ENCODE measurements around the gene DMBX1. TPM values are rescaled to one million over a fixed set of nuclear protein-coding genes. Genes with fewer than 3 reads are reported as not detected.

DMBX1 gene
- total RNA-seq (not detected), polyA plus RNA-seq (not detected)
- long read RNA-seq, donor 1, result 0 reads
- long read RNA-seq, donor 2, result 0 reads
- long read RNA-seq, donor 3, result 0 reads
- long read RNA-seq, donor 4, result 0 reads

- 1% methylated on average over 74 of the region's 74 CpGs for WGBS
- Histone ChIP-seq H3K27me3 (ENCODE audit: control insufficient read depth, insufficient read depth) (no peaks in the 10 kb centered on the region), H3K4me1 (ENCODE audit: control insufficient read depth, insufficient read depth, low read length) (no peaks in the 10 kb centered on the region), H3K27ac (ENCODE audit: low read length) (no peak within 1 kb of the TSS), H3K9me3 (ENCODE audit: control insufficient read depth, low read length) (no peaks in the 10 kb centered on the region), H3K4me3 (ENCODE audit: low read length) (peak within 1 kb of the TSS; percentile 36)
- intact Hi-C loops (cut with DNase I), result no loop called here
- ATAC-seq (peak; percentile 51 to 61), DNase-seq (peak in 2 of 3 donors; percentile 28 to 58)
Measured at GRCh38 chr1:46489638-46490405, at the start of gene DMBX1. TSS of gene DMBX1 (plus strand) at chr1:46489836. CDS start at chr1:46507011, 17,175 bp downstream.

- 82% methylated on average over 2 of the region's 2 CpGs for WGBS
Measured at GRCh38 chr1:46440478-46440877, 49.2 kb upstream of the DMBX1 start.

GRCh38 chr1:46442317-46443161 is 47.1 kb upstream of the DMBX1 start:
- peak overlapping the region; percentile 12 for H3K4me3 ChIP-seq (ENCODE audit: low read length)
- no peaks in the 10 kb centered on the region for H3K27me3 ChIP-seq (ENCODE audit: control insufficient read depth, insufficient read depth)
- WGBS, result 8% methylated on average over 25 of the region's 25 CpGs
- no peak overlapping the region for H3K27ac ChIP-seq (ENCODE audit: low read length)
- peak; percentile 69 to 76 for ATAC-seq
- peak; percentile 71 to 88 (median 87) for DNase-seq
- intact Hi-C loops (cut with DNase I), result loop anchor here in 1 of 4 donors (10.0 kb wide), 1 partner anchor 82 kb away; no protein-coding TSS in a partner anchor
- peaks cover 2% of the 10 kb centered on the region for H3K4me1 ChIP-seq (ENCODE audit: control insufficient read depth, insufficient read depth, low read length)
- H3K9me3 ChIP-seq (ENCODE audit: control insufficient read depth, low read length), result no peaks in the 10 kb centered on the region

More at GRCh38 chr1:46440478-46440877, 49.2 kb upstream of the DMBX1 start:
- no peak for ATAC-seq
- Histone ChIP-seq H3K9me3 (ENCODE audit: control insufficient read depth, low read length) (no peaks in the 10 kb centered on the region), H3K4me1 (ENCODE audit: control insufficient read depth, insufficient read depth, low read length) (peaks cover 2% of the 10 kb centered on the region), H3K4me3 (ENCODE audit: low read length) (no peak overlapping the region), H3K27me3 (ENCODE audit: control insufficient read depth, insufficient read depth) (no peaks in the 10 kb centered on the region), H3K27ac (ENCODE audit: low read length) (no peak overlapping the region)
- peak in 1 of 3 donors; percentile 14 for DNase-seq
- intact Hi-C loops (cut with DNase I), result loop anchor here in 1 of 4 donors (10.0 kb wide), 1 partner anchor 84 kb away; no protein-coding TSS in a partner anchor

DNA sequence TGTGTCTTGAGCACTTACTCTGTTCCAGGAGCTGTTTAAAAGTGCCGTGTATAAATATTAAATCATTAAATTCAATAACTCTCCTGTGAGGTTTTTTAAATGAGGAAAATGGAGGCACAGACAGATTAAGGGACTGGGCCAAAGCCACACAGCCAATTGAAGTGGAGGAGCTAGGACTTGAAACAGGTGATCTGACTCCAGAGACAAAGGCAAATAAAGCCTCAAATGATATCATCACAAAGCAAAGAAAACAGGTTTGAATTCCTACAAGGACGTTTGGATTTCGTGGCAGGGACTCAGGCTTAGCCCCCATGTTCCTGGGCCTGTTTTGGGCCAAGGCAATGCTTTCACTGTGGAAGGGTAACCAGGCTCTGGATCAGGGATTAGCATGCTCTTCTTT is 45.2 kb upstream of the DMBX1 start:
- Histone ChIP-seq H3K27me3 (ENCODE audit: control insufficient read depth, insufficient read depth) (no peaks in the 10 kb centered on the region), H3K27ac (ENCODE audit: low read length) (no peak overlapping the region), H3K9me3 (ENCODE audit: control insufficient read depth, low read length) (no peaks in the 10 kb centered on the region), H3K4me3 (ENCODE audit: low read length) (no peak overlapping the region), H3K4me1 (ENCODE audit: control insufficient read depth, insufficient read depth, low read length) (peaks cover 2% of the 10 kb centered on the region)
- intact Hi-C loops (cut with DNase I), result loop anchor here in 2 of 4 donors (2.0 to 10.0 kb wide), 2 partner anchors 80 to 82 kb away; no protein-coding TSS in a partner anchor
- no peak for DNase-seq
- ATAC-seq, result no peak
- WGBS, result 84% methylated on average over 3 of the region's 3 CpGs

DNA sequence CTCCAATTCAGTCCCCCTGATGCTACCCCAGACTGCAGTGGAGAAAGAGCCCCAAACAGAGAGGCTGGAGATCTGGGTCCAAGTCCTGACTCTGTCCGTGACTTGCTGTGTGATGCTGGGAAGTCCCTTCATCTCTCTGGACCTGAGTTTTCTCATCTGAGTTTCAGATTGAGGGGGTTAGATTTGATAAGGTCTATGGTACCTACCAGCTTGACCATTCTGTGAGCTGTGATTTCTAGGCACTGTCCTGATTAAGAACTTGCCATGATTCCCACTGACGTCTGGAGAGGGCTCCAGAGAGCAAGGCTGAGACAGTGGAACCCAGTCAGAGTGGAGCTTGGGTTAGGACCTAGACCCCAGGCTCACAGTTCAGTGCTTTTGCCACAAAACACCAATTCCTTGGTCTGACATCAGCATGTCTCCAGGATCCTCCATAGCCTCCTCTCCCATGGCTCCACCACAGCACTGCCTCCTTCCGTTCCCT is 43.8 kb upstream of the DMBX1 start:
- H3K27me3 ChIP-seq (ENCODE audit: control insufficient read depth, insufficient read depth), result no peaks in the 10 kb centered on the region
- WGBS, result 60% methylated on average over 3 of the region's 3 CpGs
- peaks cover 2% of the 10 kb centered on the region for H3K4me1 ChIP-seq (ENCODE audit: control insufficient read depth, insufficient read depth, low read length)
- DNase-seq (no peak), ATAC-seq (no peak)
- H3K9me3 ChIP-seq (ENCODE audit: control insufficient read depth, low read length), result no peaks in the 10 kb centered on the region
- intact Hi-C loops (cut with DNase I), result loop anchor here in 3 of 4 donors (2.0 to 10.0 kb wide), 3 partner anchors 79 to 81 kb away; no protein-coding TSS in a partner anchor
- H3K4me3 ChIP-seq (ENCODE audit: low read length), result no peak overlapping the region
- no peak overlapping the region for H3K27ac ChIP-seq (ENCODE audit: low read length)

DNA sequence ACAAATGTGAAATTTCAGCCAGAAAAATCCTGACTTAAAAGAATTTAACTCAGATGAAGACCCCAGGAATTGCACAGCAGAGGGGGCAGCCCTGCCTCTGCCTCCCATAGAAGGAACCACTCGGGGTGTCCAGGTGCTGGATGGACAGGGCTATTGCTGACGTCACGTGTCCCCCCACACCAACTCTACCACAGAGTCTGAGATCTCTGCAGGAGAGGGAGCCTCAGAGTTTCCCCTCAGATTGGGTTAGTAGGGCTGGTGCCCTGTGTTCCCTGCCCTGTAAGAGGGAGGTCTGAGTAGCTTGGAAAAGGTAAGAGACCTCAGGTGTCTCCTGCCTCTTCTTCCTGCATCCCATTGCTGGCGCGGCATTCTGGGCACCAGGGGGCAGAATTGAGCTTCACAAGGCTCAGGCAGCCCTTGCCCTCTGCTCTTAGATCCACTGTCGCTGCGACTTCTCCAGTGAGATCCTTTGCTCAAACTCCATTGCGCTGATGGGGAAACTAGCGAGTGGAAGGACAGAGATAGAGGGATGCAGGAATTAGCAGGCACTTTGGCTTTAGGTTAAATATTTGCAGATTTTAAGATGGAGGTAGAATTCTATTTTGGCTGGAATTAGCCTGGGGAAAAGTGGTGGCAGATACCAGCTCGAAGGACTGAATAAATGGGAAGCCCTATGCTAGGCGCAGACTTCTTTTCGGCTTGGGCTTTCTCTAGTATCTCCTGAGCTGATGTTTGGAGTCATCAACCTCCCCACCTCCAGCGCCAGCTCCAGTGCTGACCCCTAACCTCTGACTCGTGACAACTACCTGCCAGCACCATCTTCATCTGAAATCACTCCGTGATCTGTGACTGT is 42.8 kb upstream of the DMBX1 start:
- 35% methylated on average over 15 of the region's 15 CpGs for WGBS
- intact Hi-C loops (cut with DNase I), result loop anchor here in 2 of 4 donors (5.0 to 10.0 kb wide), 2 partner anchors 78 to 80 kb away; no protein-coding TSS in a partner anchor
- DNase-seq, result peak; percentile 75 to 92 (median 87)
- H3K4me3 ChIP-seq (ENCODE audit: low read length), result no peak overlapping the region
- no peaks in the 10 kb centered on the region for H3K27me3 ChIP-seq (ENCODE audit: control insufficient read depth, insufficient read depth)
- no peak overlapping the region for H3K27ac ChIP-seq (ENCODE audit: low read length)
- peak; percentile 38 to 62 for ATAC-seq
- H3K4me1 ChIP-seq (ENCODE audit: control insufficient read depth, insufficient read depth, low read length), result peaks cover 2% of the 10 kb centered on the region
- H3K9me3 ChIP-seq (ENCODE audit: control insufficient read depth, low read length), result no peaks in the 10 kb centered on the region

DNA sequence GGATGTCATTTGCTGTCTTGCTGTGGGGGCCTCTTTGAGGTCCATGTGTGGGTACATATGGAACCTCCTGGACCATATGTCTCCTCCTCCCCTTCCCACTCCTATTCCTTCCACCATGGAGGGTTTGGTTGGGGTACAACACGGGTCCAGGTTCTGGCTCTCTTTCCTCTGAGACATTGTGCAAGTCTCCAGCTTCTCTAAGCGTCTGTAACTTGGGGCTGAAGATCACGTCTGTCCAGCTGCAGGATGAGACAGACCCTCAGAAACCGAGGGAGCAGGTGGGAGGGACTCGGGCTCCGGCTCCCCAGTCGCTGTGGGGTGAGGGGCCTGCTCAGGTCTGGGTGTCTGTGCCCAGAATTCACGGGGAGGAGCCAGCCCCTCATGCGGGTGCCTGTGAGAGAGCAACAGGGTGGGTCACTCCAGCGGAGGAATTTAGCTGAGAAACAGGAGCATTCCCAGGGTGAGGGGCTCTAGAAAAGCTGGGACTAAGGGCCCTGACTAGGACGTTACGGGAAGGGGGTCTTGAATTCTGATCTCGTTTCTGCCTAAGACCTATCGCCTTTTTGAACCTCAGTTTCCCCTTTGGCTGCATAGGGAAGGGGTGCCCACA is 42.0 kb upstream of the DMBX1 start:
- no peaks in the 10 kb centered on the region for H3K4me1 ChIP-seq (ENCODE audit: control insufficient read depth, insufficient read depth, low read length)
- DNase-seq (no peak), ATAC-seq (no peak)
- intact Hi-C loops (cut with DNase I), result loop anchor here in 2 of 4 donors (5.0 to 10.0 kb wide), 2 partner anchors 77 to 80 kb away; no protein-coding TSS in a partner anchor
- H3K27ac ChIP-seq (ENCODE audit: low read length), result no peak overlapping the region
- H3K27me3 ChIP-seq (ENCODE audit: control insufficient read depth, insufficient read depth), result no peaks in the 10 kb centered on the region
- H3K4me3 ChIP-seq (ENCODE audit: low read length), result no peak overlapping the region
- no peaks in the 10 kb centered on the region for H3K9me3 ChIP-seq (ENCODE audit: control insufficient read depth, low read length)
- 47% methylated on average over 14 of the region's 14 CpGs for WGBS

GRCh38 chr1:46448109-46448911 is 41.3 kb upstream of the DMBX1 start:
- ATAC-seq (peak; percentile 23 to 33), DNase-seq (peak in 1 of 3 donors; percentile 62)
- H3K27me3 ChIP-seq (ENCODE audit: control insufficient read depth, insufficient read depth), result no peaks in the 10 kb centered on the region
- H3K27ac ChIP-seq (ENCODE audit: low read length), result no peak overlapping the region
- WGBS, result 3% methylated on average over 76 of the region's 76 CpGs
- H3K9me3 ChIP-seq (ENCODE audit: control insufficient read depth, low read length), result no peaks in the 10 kb centered on the region
- intact Hi-C loops (cut with DNase I), result loop anchor here in 2 of 4 donors (5.0 to 10.0 kb wide), 2 partner anchors 76 to 79 kb away; no protein-coding TSS in a partner anchor
- no peaks in the 10 kb centered on the region for H3K4me1 ChIP-seq (ENCODE audit: control insufficient read depth, insufficient read depth, low read length)
- peak overlapping the region; percentile 40 for H3K4me3 ChIP-seq (ENCODE audit: low read length)

Data from right cardiac atrium (tissue), 5 donors.